GM21526 (cell line): Measurements from ENCODE around the gene ZNF384.

Source experiments
- ATAC-seq: cut with Tn5 transposase; IDR thresholded peaks from one replicate; pipeline ENCODE4 v1.9.1; 2021; ENCODE audit warnings: moderate library complexity; ENCODE audit not compliant: unreplicated experiment, low FRiP score

The ZNF384 gene

DNA sequence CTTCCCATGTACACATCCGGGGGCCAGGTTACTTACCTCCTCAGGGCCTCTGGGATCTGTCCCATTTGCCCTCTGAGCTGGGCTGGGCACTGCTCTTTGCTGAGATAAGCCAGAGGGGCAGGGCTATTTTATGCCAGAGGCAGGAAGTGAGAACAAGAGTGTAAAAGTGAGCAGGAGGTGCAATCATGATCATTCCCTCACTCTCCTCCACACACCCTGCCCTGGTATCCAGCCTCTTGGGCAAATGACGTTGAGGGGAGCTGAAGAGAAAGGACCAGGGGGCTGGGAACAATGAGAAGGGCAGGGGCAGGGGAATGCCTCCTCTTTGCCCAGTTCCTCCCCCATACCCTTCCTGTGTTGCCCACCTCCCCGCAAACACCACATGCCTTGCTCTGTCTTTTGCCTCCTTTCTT, 57.6 kb downstream of the ZNF384 start:
- no peak for ATAC-seq

- no peak for ATAC-seq
Observed at GRCh38 chr12:6630736-6631135, 58.4 kb downstream of the ZNF384 start.

- ATAC-seq: no peak
Observed at GRCh38 chr12:6627616-6628015, 61.6 kb downstream of the ZNF384 start.

DNA sequence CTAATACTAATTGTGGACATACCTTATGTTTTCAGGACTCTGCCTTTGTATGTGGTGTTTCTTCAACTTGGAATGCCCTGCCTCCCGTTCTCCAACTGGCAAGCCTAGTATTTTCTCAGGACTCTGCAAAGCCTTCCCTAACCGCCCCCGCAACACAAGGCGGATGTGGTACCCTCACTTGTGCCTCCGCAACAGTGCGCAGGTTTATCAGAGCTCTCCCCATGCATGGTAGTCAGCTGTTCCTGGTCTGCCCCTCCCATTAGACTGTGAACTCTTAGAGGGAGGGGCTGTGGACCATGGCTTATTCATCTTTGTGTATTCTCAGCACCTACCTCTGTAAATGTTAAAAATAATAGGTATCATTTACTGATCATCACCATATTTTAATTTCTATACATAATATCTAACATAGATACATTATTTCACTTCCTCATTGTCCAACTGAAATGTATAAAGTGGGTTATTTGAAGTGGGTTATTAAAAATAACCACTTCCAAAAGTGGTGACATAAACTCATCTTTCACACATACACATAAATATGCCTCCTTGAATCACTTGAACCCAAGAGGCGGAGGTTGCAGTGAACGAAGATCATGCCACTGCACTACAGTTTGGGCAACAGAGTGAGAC, 62.4 kb downstream of the ZNF384 start:
- no peak for ATAC-seq

DNA sequence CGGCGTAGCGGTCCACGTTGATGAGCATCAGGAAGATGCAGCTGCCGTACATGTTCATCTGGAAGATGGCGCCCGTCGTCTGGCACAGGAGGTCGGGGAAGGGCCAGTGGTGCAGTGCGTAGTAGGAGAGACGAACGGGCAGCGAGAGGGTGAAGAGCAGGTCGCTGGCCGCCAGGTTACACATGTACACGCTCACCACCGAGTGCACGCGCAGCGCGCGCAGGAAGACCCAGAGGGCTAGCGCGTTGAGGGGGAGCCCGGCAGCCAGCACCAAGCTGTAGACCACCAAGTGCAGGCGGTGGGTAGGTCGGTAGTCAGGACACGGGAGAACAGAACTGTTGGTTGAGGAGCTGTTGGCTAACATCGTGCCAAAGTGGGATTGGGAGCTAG, 68.3 kb downstream of the ZNF384 start:
- ATAC-seq: no peak

GRCh38 chr12:6620137-6620884, 68.9 kb downstream of the ZNF384 start:
- no peak for ATAC-seq

DNA sequence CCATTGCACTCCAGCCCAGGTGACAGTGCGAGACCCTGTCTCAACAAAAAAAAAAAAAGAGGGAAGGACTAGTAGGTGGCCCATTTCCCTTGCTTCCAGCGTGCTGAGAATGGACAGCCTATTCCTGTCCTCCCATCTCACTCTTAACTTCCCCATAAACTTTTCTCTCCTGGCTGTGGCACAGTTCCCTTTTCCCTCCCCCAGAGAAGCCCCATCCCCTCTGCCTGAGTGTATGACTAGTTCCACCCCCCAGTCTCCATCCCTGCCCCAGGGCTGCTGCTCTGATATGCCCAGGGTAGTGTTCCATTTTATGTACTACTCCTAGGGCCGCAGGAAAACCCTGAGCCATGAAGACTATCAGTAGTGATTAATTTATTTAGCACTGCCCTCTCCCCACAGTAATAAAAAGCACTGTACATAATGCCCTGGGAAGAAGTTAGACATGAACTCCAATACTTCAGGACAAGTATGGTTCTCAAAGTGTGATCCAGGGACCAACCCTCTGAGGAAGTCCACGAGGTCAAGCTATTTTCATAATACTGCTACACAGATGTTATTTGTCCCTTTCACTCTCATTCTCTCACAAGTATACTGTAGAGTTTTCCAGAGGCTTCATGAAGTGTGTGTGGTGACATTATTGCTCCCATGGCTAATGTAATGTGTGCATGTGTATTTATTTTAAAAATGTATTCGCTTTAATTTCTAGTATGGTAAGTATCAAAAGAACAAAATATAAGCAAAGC, 70.5 kb downstream of the ZNF384 start:
- ATAC-seq: no peak
